OCI-LY1 (cell line): Measurements from ENCODE around the gene NEURL3.

ENCODE experiments used
- H2AFZ ChIP-seq: fragments of 200-600 bp; sonication (generic), shearing (Covaris generic); 2 replicates; pipeline ENCODE4 v1.6.0; 2014; ENCODE audit warnings: antibody characterized with exemption, mild to moderate bottlenecking, low read length
- H3F3A ChIP-seq: fragments of 200-600 bp; sonication (generic), shearing (Covaris generic); 2 replicates; pipeline ENCODE4 v1.6.0; 2014; ENCODE audit warnings: mild to moderate bottlenecking, antibody characterized with exemption, low read length, moderate library complexity; ENCODE audit not compliant: insufficient read depth
- H3K27ac ChIP-seq: fragments of 200-600 bp; sonication (generic); 2 replicates; pipeline ENCODE4 v1.5.1; 2014; ENCODE audit warnings: low read length, mixed run types, mild to moderate bottlenecking, low read depth; ENCODE audit not compliant: poor library complexity, severe bottlenecking
- H3K27me3 ChIP-seq: fragments of 200-600 bp; sonication (generic); 2 replicates; pipeline ENCODE4 v1.6.0; 2014; ENCODE audit warnings: antibody characterized with exemption, mild to moderate bottlenecking, low read length, moderate library complexity; ENCODE audit not compliant: insufficient read depth
- H3K36me3 ChIP-seq: fragments of 200-600 bp; sonication (generic); 2 replicates; pipeline ENCODE4 v1.6.1; 2014; ENCODE audit warnings: mild to moderate bottlenecking, antibody characterized with exemption, low read length, moderate library complexity, mixed read lengths; ENCODE audit not compliant: insufficient read depth
- H3K4me1 ChIP-seq: fragments of 200-600 bp; sonication (generic); 2 replicates; pipeline ENCODE4 v1.5.1; 2014; ENCODE audit warnings: mild to moderate bottlenecking, low read length, moderate library complexity; ENCODE audit not compliant: insufficient read depth, severe bottlenecking
- H3K4me2 ChIP-seq: fragments of 200-600 bp; sonication (generic), shearing (Covaris generic); 2 replicates; pipeline ENCODE4 v1.6.1; 2014; ENCODE audit warnings: low read length
- H3K4me3 ChIP-seq: fragments of 200-600 bp; sonication (generic); 2 replicates; pipeline ENCODE4 v1.5.1; 2014; ENCODE audit warnings: low read length, low read depth, mild to moderate bottlenecking, mixed read lengths; ENCODE audit not compliant: poor library complexity, severe bottlenecking
- H3K79me2 ChIP-seq: fragments of 200-600 bp; shearing (Covaris generic); 2 replicates; pipeline ENCODE4 v1.6.1; 2016; ENCODE audit warnings: mixed run types, low read length, mixed read lengths; ENCODE audit not compliant: insufficient read depth
- H3K9ac ChIP-seq: fragments of 200-600 bp; sonication (generic), shearing (Covaris generic); 2 replicates; pipeline ENCODE4 v1.6.1; 2014; ENCODE audit warnings: mild to moderate bottlenecking, low read length, mixed read lengths
- H3K9me2 ChIP-seq: fragments of 200-600 bp; sonication (generic), shearing (Covaris generic); 2 replicates; pipeline ENCODE4 v1.6.1; 2014; ENCODE audit warnings: low read depth, mild to moderate bottlenecking, low read length, mixed read lengths
- H3K9me3 ChIP-seq: fragments of 200-600 bp; shearing (Covaris generic); 2 replicates; pipeline ENCODE4 v1.6.1; 2014; ENCODE audit warnings: low read length, mixed read lengths
- H4K20me1 ChIP-seq: fragments of 200-600 bp; sonication (generic), shearing (Covaris generic); 2 replicates; pipeline ENCODE4 v1.6.0; 2016; ENCODE audit warnings: mild to moderate bottlenecking, low read length; ENCODE audit not compliant: insufficient read depth
- CTCF ChIP-seq: fragments of 200-600 bp; sonication (generic), shearing (Covaris generic); IDR thresholded peaks from 2 replicates; pipeline ENCODE4 v1.5.1; 2017; ENCODE audit warnings: mild to moderate bottlenecking, antibody characterized with exemption, low read length, moderate library complexity, mixed read lengths
- EZH2 ChIP-seq: fragments of 200-600 bp; sonication (generic), shearing (Covaris generic); IDR thresholded peaks from 2 replicates; pipeline ENCODE4 v1.8.0; 2017; ENCODE audit warnings: borderline replicate concordance, mixed run types, mild to moderate bottlenecking, antibody characterized with exemption, low read length, moderate library complexity, mixed read lengths

Gene NEURL3

GRCh38 chr2:96546797-96547196 lies 41.6 kb upstream of the NEURL3 start:
- no peak overlapping the region for H3K27ac ChIP-seq
- H3K4me3 ChIP-seq: no peak overlapping the region
- H3K79me2 ChIP-seq: no peaks in the 10 kb centered on the region
- no peaks in the 10 kb centered on the region for H3K4me1 ChIP-seq
- no peaks in the 10 kb centered on the region for H4K20me1 ChIP-seq
- H3F3A ChIP-seq: no peaks in the 10 kb centered on the region
- H3K27me3 ChIP-seq: no peaks in the 10 kb centered on the region
- no peak overlapping the region for H3K4me2 ChIP-seq
- H3K9ac ChIP-seq: no peak overlapping the region
- no peaks in the 10 kb centered on the region for H3K36me3 ChIP-seq
- H3K9me3 ChIP-seq: no peaks in the 10 kb centered on the region
- no peak overlapping the region for H2AFZ ChIP-seq
- no peaks in the 10 kb centered on the region for H3K9me2 ChIP-seq
- TF ChIP-seq CTCF: no peak
- TF ChIP-seq EZH2: no peak

DNA sequence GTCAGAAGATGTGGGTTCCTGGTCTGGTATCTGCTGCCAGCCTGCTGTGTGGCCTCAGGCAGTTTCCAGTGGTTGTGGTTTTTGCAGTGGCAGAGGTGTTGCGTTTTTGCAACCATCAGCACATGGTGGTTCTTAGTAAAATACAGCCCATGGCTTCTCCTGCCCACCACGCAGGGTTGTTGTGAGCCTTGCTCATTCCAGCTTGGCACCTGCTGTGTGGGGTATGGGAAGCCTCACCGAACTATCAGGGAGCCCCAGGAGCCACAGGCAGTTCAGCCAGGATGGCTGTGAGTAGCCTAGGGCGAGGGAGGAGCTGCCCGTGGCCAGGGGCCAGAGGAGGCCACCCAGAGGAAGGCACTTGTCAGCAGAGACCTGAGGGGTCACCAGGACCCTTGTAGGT lies 41.2 kb upstream of the NEURL3 start:
- Histone ChIP-seq H3K9ac (no peak overlapping the region), H3K27me3 (no peaks in the 10 kb centered on the region), H2AFZ (no peak overlapping the region), H3K9me3 (no peaks in the 10 kb centered on the region), H3K4me1 (no peaks in the 10 kb centered on the region), H3K9me2 (no peaks in the 10 kb centered on the region), H4K20me1 (no peaks in the 10 kb centered on the region), H3F3A (no peaks in the 10 kb centered on the region), H3K4me2 (no peak overlapping the region), H3K27ac (no peak overlapping the region), H3K36me3 (no peaks in the 10 kb centered on the region), H3K79me2 (no peaks in the 10 kb centered on the region), H3K4me3 (no peak overlapping the region)
- TF ChIP-seq EZH2 (no peak), CTCF (no peak)

GRCh38 chr2:96542357-96542977 lies 37.3 kb upstream of the NEURL3 start:
- Histone ChIP-seq H4K20me1 (no peaks in the 10 kb centered on the region), H3K27me3 (no peaks in the 10 kb centered on the region; the same call in 1 of the 2 replicates), H3K9me2 (no peaks in the 10 kb centered on the region), H3K9ac (no peak overlapping the region), H3K4me3 (no peak overlapping the region), H3K9me3 (no peaks in the 10 kb centered on the region), H3K27ac (no peak overlapping the region), H3K4me1 (peaks cover 11% of the 10 kb centered on the region), H3K79me2 (no peaks in the 10 kb centered on the region), H3K36me3 (no peaks in the 10 kb centered on the region), H3F3A (no peaks in the 10 kb centered on the region), H2AFZ (no peak overlapping the region), H3K4me2 (no peak overlapping the region)
- no peak for TF ChIP-seq EZH2
- no peak for TF ChIP-seq CTCF
